Kidney (tissue), 14 donors: Measurements from ENCODE around the gene CENPO. TPM values are rescaled to one million over a fixed set of nuclear protein-coding genes. Genes with fewer than 3 reads are reported as not detected.

ENCODE experiments used
- DNase-seq, 5 donors: peaks; one replicate each; pipeline ENCODE4 v3.0.0-alpha.2; 2013 to 2020
- FAIRE-seq: peaks from 2 replicates; lab custom pipeline; 2012; peaks lifted over from hg19 to GRCh38; lab: Jason Lieb, UNC
- H3K27ac ChIP-seq, 2 donors: one replicate each; pipeline ENCODE4 v1.7.0; 2013; ENCODE audit warnings: low read depth in 2 of 2, low read length in 2 of 2, inconsistent platforms in 1 of 2
- H3K27me3 ChIP-seq: one replicate; pipeline ENCODE4 v1.7.1; 2013; ENCODE audit warnings: low read length, inconsistent platforms; ENCODE audit not compliant: control insufficient read depth, insufficient read depth
- H3K36me3 ChIP-seq, 3 donors: one replicate each; pipeline versions ENCODE4 v1.7.0 to v1.7.1; 2013; ENCODE audit warnings: low read length in 3 of 3, control low read depth in 1 of 3, inconsistent platforms in 1 of 3; ENCODE audit not compliant: insufficient read depth in 3 of 3, control insufficient read depth in 2 of 3
- H3K4me1 ChIP-seq, 3 donors: one replicate each; pipeline versions ENCODE4 v1.7.0 to v1.7.1; 2013; ENCODE audit warnings: low read length in 3 of 3, inconsistent platforms in 1 of 3, low read depth in 1 of 3; ENCODE audit not compliant: control insufficient read depth in 2 of 3, insufficient read depth in 2 of 3
- H3K4me3 ChIP-seq, 3 donors: one replicate each; pipeline versions ENCODE4 v1.7.0 to v1.8.1; 2013; ENCODE audit warnings: low read length in 3 of 3, control low read depth in 1 of 3, inconsistent platforms in 1 of 3
- H3K9ac ChIP-seq, 3 donors: one replicate each; pipeline versions ENCODE4 v1.7.0 to v1.7.1; 2013; ENCODE audit warnings: low read length in 3 of 3, control low read depth in 1 of 3, inconsistent platforms in 1 of 3
- H3K9me3 ChIP-seq, 3 donors: one replicate each; pipeline versions ENCODE4 v1.7.0 to v1.7.1; 2013; ENCODE audit warnings: low read length in 3 of 3, control low read depth in 1 of 3, inconsistent platforms in 1 of 3; ENCODE audit not compliant: control insufficient read depth in 2 of 3, insufficient read depth in 1 of 3
- intact Hi-C: fragments of 100-400 bp; cut with DNase I; formaldehyde crosslinking; loops from one replicate; pipeline ENCODE4 v1.11.1; 2022
- polyA plus RNA-seq: library from polyadenylated mRNA; stranded (reverse); fragments of 350-450 nt; fragmentation: Illumina TruSeq; extraction: RNeasy Lipid Tissue Mini Kit (QIAGEN cat#74804); gene quantifications from one replicate; pipeline ENCODE4 v1.2.3, GENCODE V29; 2014; ENCODE audit warnings: low read depth, low replicate concordance; ENCODE audit not compliant: insufficient read depth
- total RNA-seq: library from RNA; stranded (reverse); fragmentation: NEBNext Ultra II Directional; extraction: Animal tissue kit (Norgen Biotek cat#: 25700); gene quantifications from one replicate; pipeline ENCODE4 v1.2.1, GENCODE V29; 2021
- TF ChIP-seq, protein P1 (sequence below): IDR thresholded peaks from 3 replicates; pipeline ENCODE4 v1.5.1; 2012; ENCODE audit warnings: mild to moderate bottlenecking, moderate library complexity, borderline replicate concordance; ENCODE audit not compliant: insufficient read depth; ENCODE audit errors: extremely low read depth
- donor health status: control.
- donor health status: control.
- donor health status: control.
- donor health status: control.
- donor health status: control.
- donor health status: DM: yes; HTN: yes; CAD: no.
- donor health status: Normal renal cell carcinoma (clear cell type).

CENPO gene
- total and polyA plus RNA-seq, 2 donors from 2014 or later = 1.5 to 5.7 TPM

- DNase-seq (peak in 2 of 5 donors; percentile 38 to 61), FAIRE-seq (no peak)
- TF ChIP-seq, protein P1, sequence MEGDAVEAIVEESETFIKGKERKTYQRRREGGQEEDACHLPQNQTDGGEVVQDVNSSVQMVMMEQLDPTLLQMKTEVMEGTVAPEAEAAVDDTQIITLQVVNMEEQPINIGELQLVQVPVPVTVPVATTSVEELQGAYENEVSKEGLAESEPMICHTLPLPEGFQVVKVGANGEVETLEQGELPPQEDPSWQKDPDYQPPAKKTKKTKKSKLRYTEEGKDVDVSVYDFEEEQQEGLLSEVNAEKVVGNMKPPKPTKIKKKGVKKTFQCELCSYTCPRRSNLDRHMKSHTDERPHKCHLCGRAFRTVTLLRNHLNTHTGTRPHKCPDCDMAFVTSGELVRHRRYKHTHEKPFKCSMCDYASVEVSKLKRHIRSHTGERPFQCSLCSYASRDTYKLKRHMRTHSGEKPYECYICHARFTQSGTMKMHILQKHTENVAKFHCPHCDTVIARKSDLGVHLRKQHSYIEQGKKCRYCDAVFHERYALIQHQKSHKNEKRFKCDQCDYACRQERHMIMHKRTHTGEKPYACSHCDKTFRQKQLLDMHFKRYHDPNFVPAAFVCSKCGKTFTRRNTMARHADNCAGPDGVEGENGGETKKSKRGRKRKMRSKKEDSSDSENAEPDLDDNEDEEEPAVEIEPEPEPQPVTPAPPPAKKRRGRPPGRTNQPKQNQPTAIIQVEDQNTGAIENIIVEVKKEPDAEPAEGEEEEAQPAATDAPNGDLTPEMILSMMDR = no peak
- H3K4me3 ChIP-seq = no peak overlapping the region
- intact Hi-C loops = no loop called here
- no peaks in the 10 kb centered on the region for H3K9me3 ChIP-seq
- H3K27ac ChIP-seq = no peak overlapping the region
- no peaks in the 10 kb centered on the region for H3K27me3 ChIP-seq
- H3K4me1 ChIP-seq = no peaks in the 10 kb centered on the region
- no peaks in the 10 kb centered on the region for H3K36me3 ChIP-seq
- H3K9ac ChIP-seq = no peak overlapping the region
These were observed 47.1 kb downstream of the CENPO start for GRCh38 chr2:24840164-24840869.

DNA sequence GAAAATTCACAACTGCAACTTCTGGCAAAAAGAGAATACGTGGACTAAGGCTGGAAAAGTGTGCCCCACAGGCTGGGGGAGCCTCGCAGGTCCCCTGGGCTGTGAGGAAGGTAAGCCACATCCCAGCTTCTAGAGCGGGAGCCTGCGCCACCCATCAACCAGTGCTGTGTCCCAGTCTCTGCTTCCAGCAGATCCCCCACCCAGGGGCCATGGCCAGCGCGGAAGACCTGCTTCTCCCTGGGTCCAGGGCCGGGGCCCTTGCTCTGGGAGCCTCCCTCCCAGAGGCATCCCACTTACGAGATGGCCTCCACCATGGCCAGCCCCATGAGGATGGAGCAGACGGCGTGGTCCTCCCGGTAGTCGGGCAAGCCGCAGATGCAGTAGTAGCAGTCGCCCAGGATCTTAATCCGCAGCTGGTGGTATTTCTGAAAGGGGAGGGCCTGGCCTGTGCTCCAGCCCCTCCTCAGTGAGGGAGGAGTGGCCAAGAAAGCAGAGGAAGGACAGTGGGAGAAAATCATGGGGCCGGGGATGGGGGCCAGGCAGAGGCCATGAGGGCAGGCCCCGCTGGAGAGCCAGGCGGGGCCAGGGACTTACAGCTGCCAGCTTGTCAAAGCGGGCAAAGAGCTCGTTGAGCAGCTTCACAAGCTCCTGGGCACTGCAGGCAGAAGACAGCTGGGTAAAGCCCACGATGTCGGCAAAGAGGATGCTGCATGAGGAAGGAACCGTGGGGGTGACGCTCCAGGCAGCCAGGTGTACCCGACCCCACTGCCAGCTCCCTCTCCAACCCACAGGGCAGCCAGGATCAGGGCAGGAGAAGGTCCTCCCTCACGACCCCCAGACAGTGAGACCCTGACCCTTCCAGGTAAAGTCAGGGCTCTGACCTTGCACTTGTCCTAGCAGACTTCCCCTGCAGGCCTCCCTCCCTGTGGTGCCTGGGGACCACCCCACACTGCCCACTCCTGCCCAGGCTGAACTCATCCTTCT lies 48.0 kb downstream of the CENPO start:
- Histone ChIP-seq H3K36me3 (no peaks in the 10 kb centered on the region), H3K27ac (no peak overlapping the region), H3K4me1 (no peaks in the 10 kb centered on the region), H3K27me3 (no peaks in the 10 kb centered on the region), H3K9me3 (no peaks in the 10 kb centered on the region), H3K9ac (no peak overlapping the region), H3K4me3 (no peak overlapping the region)
- no peak for FAIRE-seq
- DNase-seq = peak in 2 of 5 donors; percentile 32 to 64
- TF ChIP-seq, protein P1 = no peak
- intact Hi-C loops = no loop called here

GRCh38 chr2:24842081-24843050 lies 49.1 kb downstream of the CENPO start:
- no peak overlapping the region for H3K27ac ChIP-seq
- no peaks in the 10 kb centered on the region for H3K27me3 ChIP-seq
- H3K36me3 ChIP-seq = no peaks in the 10 kb centered on the region
- DNase-seq (peak in 2 of 5 donors; percentile 20 to 52), FAIRE-seq (no peak)
- TF ChIP-seq, protein P1 = no peak
- no peak overlapping the region for H3K9ac ChIP-seq
- no peak overlapping the region for H3K4me3 ChIP-seq
- intact Hi-C loops = no loop called here
- H3K4me1 ChIP-seq = no peaks in the 10 kb centered on the region
- H3K9me3 ChIP-seq = no peaks in the 10 kb centered on the region
